DND-41 (cell line): ENCODE measurements around the gene SLC10A3.

Source experiments
- ATAC-seq: fragments of 200-7000 bp; cut with Tn5 transposase; 3 replicates; pipeline ENCODE4 v1.9.1; 2021; ENCODE audit warnings: low read depth; ENCODE audit not compliant: insufficient read depth
- DNase-seq: peaks from one replicate; pipeline ENCODE4 v3.0.0-alpha.2; 2020
- H2AFZ ChIP-seq: 2 replicates; pipeline ENCODE4 v1.6.0; 2012; ENCODE audit warnings: low read depth, low read length
- H3K27ac ChIP-seq: 2 replicates; pipeline ENCODE4 v1.5.1; 2012; ENCODE audit warnings: low read length, inconsistent platforms
- H3K27me3 ChIP-seq: fragments of 200-600 bp; sonication (generic); 2 replicates; pipeline ENCODE4 v1.6.0; 2012; ENCODE audit warnings: low read length, mild to moderate bottlenecking, inconsistent platforms; ENCODE audit not compliant: insufficient read depth, poor library complexity
- H3K36me3 ChIP-seq: 2 replicates; pipeline ENCODE4 v1.5.1; 2012; ENCODE audit warnings: low read length, inconsistent platforms; ENCODE audit not compliant: insufficient read depth
- H3K4me1 ChIP-seq: 2 replicates; pipeline ENCODE4 v1.5.1; 2012; ENCODE audit warnings: mild to moderate bottlenecking, low read length; ENCODE audit not compliant: insufficient read depth
- H3K4me2 ChIP-seq: 2 replicates; pipeline ENCODE4 v1.6.0; 2012; ENCODE audit warnings: mild to moderate bottlenecking, moderate library complexity, low read length, inconsistent platforms; ENCODE audit not compliant: insufficient read depth
- H3K4me3 ChIP-seq, 2 experiments: fragments of 200-600 bp in 1 of 2; shearing (Covaris generic) in 1 of 2; 2 replicates each; pipeline ENCODE4 v1.5.1; 2012 to 2016; ENCODE audit warnings: inconsistent platforms in 2 of 2, low read length in 2 of 2, mild to moderate bottlenecking in 2 of 2, low read depth in 1 of 2, moderate library complexity in 1 of 2
- H3K79me2 ChIP-seq: 2 replicates; pipeline ENCODE4 v1.6.0; 2012; ENCODE audit warnings: low read length, inconsistent platforms; ENCODE audit not compliant: insufficient read depth
- H3K9ac ChIP-seq: 2 replicates; pipeline ENCODE4 v1.6.0; 2012; ENCODE audit warnings: low read depth, mild to moderate bottlenecking, inconsistent platforms, low read length, moderate library complexity
- H3K9me3 ChIP-seq: 2 replicates; pipeline ENCODE4 v1.5.1; 2012; ENCODE audit warnings: low read length, moderate library complexity, mild to moderate bottlenecking, inconsistent platforms; ENCODE audit not compliant: insufficient read depth, severe bottlenecking
- H4K20me1 ChIP-seq: 2 replicates; pipeline ENCODE4 v1.6.0; 2012; ENCODE audit warnings: low read length; ENCODE audit not compliant: insufficient read depth
- CTCF ChIP-seq: IDR thresholded peaks from 2 replicates; pipeline ENCODE4 v1.5.1; 2012; ENCODE audit warnings: borderline replicate concordance, low read length, moderate library complexity, mild to moderate bottlenecking; ENCODE audit not compliant: poor library complexity, severe bottlenecking; ENCODE audit errors: extremely low read depth
- EZH2 ChIP-seq: IDR thresholded peaks from 3 replicates; pipeline ENCODE4 v1.6.1; 2012; ENCODE audit warnings: borderline replicate concordance, low read depth, mild to moderate bottlenecking, moderate library complexity, low read length, inconsistent platforms; ENCODE audit not compliant: severe bottlenecking

The SLC10A3 gene

GRCh38 chrX:154476821-154477220 lies 13.6 kb downstream of the SLC10A3 start:
- H3K9ac ChIP-seq, result no peak overlapping the region
- H3K4me1 ChIP-seq, result peaks cover 27% of the 10 kb centered on the region
- no peak overlapping the region for H3K4me2 ChIP-seq
- TF ChIP-seq EZH2 (no peak), CTCF (no peak)
- no peak overlapping the region for H2AFZ ChIP-seq
- no peaks in the 10 kb centered on the region for H3K27me3 ChIP-seq
- H3K79me2 ChIP-seq, result peaks cover 6% of the 10 kb centered on the region
- H3K27ac ChIP-seq, result no peak overlapping the region
- H3K9me3 ChIP-seq, result no peaks in the 10 kb centered on the region
- no peaks in the 10 kb centered on the region for H4K20me1 ChIP-seq
- H3K4me3 ChIP-seq, result no peak overlapping the region
- DNase-seq (no peak), ATAC-seq (no peak)
- peaks cover under 1% of the 10 kb centered on the region; the same call in 1 of the 2 replicates for H3K36me3 ChIP-seq

GRCh38 chrX:154473683-154474082 lies 16.7 kb downstream of the SLC10A3 start:
- Histone ChIP-seq H3K9me3 (no peaks in the 10 kb centered on the region), H4K20me1 (no peaks in the 10 kb centered on the region), H3K27ac (no peak overlapping the region), H3K27me3 (no peaks in the 10 kb centered on the region), H2AFZ (no peak overlapping the region), H3K36me3 (peaks cover 32% of the 10 kb centered on the region), H3K4me1 (peaks cover 18% of the 10 kb centered on the region), H3K4me2 (no peak overlapping the region), H3K79me2 (peaks cover 6% of the 10 kb centered on the region), H3K4me3 (no peak overlapping the region), H3K9ac (no peak overlapping the region)
- ATAC-seq (no peak), DNase-seq (no peak)
- TF ChIP-seq EZH2, result no peak
- TF ChIP-seq CTCF, result no peak

GRCh38 chrX:154472685-154473632 lies 17.5 kb downstream of the SLC10A3 start:
- no peaks in the 10 kb centered on the region for H3K27me3 ChIP-seq
- TF ChIP-seq EZH2 (no peak), CTCF (no peak)

More at GRCh38 chrX:154472685-154473632, 17.5 kb downstream of the SLC10A3 start:
- Histone ChIP-seq H4K20me1 (no peaks in the 10 kb centered on the region), H3K27ac (no peak overlapping the region), H2AFZ (no peak overlapping the region), H3K9ac (no peak overlapping the region), H3K36me3 (peaks cover 35% of the 10 kb centered on the region), H3K4me3 (no peak overlapping the region), H3K4me2 (no peak overlapping the region), H3K4me1 (peaks cover 14% of the 10 kb centered on the region), H3K9me3 (no peaks in the 10 kb centered on the region), H3K79me2 (0 out of 2 replicates have a peak, but pooled peaks cover 2% of the 10 kb centered on the region)
- DNase-seq, result no peak
- no peak for ATAC-seq
